Inferior parietal cortex (tissue), 1 donor: ENCODE measurements around the gene DHDH.

Source experiments
- DNase-seq: peaks from one replicate; pipeline ENCODE4 v3.0.0-alpha.2; 2016; ENCODE audit errors: extremely low spot score

Gene DHDH

DNA sequence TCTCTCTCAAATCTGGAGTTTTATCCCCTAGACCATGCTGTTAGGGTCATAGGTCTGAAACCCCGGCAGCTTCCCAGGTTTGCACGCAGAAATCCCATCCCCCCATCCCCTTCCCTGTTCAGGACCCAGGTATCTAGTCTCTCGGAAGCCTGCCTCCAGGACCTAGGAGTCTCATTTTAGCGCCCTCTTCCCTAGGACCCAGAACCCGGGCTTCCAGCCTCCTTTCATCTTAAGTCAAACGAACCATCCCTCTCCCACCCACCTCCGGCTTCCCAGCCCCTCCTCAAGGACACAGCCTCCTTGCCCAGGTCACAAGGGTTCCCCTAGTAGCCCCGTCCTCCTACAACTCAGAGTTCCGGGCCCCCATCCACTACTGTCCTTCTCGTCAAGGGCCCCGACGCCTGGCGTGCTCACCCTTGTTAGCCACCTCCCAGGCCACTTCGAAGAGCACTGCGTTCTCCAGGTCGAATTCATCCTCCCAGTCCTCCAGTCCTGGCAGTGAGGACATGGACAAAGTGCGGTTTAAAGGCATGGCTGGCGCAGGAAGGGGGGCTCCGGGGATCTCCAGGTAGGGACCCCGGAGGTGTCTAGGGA, 59.2 kb downstream of the DHDH start:
- no peak for DNase-seq

DNA sequence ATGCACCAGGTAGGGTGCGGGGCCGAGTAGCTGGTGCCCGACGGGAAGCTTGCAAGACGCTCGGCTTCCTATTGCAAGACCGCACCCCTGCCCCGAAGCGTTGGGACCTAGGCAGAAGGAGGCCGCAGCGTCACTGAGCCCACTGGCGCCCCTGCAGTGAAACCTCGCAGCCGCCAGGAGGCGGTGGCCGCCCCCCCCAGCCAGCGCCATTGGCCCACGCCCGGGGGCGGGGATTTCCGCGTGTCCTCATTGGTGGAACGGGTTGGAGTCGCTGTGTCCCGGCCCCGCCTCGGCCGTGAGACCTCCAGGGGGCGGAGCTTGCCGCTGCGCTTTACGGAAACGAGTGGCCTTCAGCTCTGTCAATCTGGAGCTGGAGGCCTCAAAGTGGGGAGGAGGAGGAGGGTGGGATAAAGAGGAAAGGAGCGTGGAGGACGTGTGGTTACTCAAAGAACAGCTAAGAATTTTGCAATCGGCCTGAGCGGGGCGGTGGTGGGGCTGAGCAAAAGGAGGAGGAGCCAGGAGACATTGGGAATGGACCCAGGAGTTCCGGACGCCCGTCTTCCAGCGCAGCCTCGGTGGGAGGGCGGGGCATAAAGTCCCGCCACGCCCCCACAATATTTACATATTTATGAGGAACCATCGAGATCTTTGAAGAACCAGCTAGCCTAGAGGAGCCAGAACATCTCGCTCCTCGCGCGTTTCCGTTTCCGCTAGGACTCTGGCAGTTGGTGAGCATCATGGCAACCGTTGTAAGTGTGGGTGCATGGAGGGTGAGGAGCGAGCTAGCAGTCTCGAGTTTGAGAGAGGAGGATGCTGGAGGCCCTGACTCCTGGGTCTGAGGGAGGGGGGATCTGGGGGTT, 59.9 kb downstream of the DHDH start, which contains the start of the genes GYS1 and RUVBL2:
Gene GYS1, minus strand, starts transcription at position 135 of the 860 bp plus-strand sequence. CDS start 197 bp downstream, outside the sequence.
Gene RUVBL2, plus strand, starts transcription at position 713 of the 860 bp plus-strand sequence. Its CDS starts 25 bp downstream, at position 738.
- peak; percentile 99 for DNase-seq

DNA sequence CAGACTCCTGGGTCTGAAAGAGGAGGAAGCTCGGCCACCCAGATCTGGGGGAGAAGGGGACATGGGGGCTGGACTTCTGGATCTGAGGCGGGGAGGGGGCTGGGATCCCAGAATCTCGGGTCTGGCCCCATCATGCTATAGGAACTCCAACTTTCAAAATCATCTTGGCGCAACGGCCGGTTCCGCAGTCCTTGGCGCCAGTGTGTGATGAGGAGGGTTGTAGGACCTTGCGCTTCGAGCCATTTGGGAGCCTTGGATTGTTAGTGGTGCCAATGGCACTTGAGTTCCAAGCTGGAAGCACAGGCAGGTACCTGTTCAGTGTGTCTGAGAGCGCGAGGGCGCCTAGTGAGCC, 60.5 kb downstream of the DHDH start:
- DNase-seq, result no peak
